Measurements from ENCODE around the gene DOK6. TPM values are rescaled to one million over a fixed set of nuclear protein-coding genes. Genes with fewer than 3 reads are reported as not detected.

The DOK6 gene
- total and polyA plus RNA-seq, 10 of the 15 experiments (the other 5 are each of a cell fraction or from before 2014, with no cell fraction given), result 0.01 to 0.09 (median 0.04) TPM; not detected in 4

DNA sequence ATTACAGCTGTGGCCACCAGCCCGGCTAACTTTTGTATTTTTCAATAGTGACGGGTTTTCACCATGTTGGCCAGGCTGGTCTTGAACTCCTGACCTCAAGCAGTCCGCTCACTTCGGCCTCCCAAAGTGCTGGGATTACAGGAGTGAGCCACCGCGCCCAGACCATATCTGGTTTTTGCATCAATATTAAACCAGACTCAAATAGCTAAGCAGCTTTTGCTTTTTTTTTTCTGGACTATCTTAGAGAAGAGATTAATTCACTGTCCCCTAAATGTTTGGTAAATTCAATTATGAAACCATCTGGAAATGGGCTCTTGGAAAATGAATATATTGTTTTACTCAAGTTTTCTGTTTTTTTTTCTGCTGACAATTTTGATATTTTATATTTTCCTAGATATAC is 183.7 kb downstream of the DOK6 start:
- Histone ChIP-seq H3K27ac (ENCODE audit: control insufficient read depth, insufficient read depth) (no peak overlapping the region), H3K36me3 (ENCODE audit: control insufficient read depth in 2 of 2, insufficient read depth in 2 of 2, low read length in 1 of 2) (no peaks in the 10 kb centered on the region), H3K9ac (ENCODE audit: control insufficient read depth, insufficient read depth, low read length) (no peak overlapping the region), H3K4me1 (ENCODE audit: control insufficient read depth, insufficient read depth, low read length) (no peaks in the 10 kb centered on the region), H3K4me3 (no peak overlapping the region), H3K9me3 (replicated peaks; ENCODE audit: control insufficient read depth, insufficient read depth, low read length) (no peaks in the 10 kb centered on the region), H3K4me2 (ENCODE audit: control insufficient read depth, insufficient read depth) (no peak overlapping the region), H2AFZ (ENCODE audit: control insufficient read depth, low read depth, low read length) (no peak overlapping the region), H3K79me2 (ENCODE audit: control insufficient read depth, insufficient read depth, low read length) (no peaks in the 10 kb centered on the region), H4K20me1 (ENCODE audit: control insufficient read depth, insufficient read depth) (no peaks in the 10 kb centered on the region), H3K27me3 (replicated peaks in 1 of 2; ENCODE audit: control insufficient read depth in 2 of 2, insufficient read depth in 2 of 2, low read length in 1 of 2) (no peaks in the 10 kb centered on the region)
- CTCF ChIA-PET, result interaction anchor here (0.9 kb wide), 1 partner anchor 501 kb away, joined by 4 read pairs; no protein-coding TSS in a partner anchor
- WGBS (ENCODE audit: insufficient coverage, insufficient replicate concordance, low lambda C conversion rate, missing lambda C conversion rate), result 55% methylated on average over 6 of the region's 6 CpGs
- BruUV-seq (replicated peaks), result no TSS peak
- no peak for FAIRE-seq
- intact Hi-C loops (cut with micrococcal nuclease; ENCODE audit: unreplicated experiment) (no loop called here), in situ Hi-C loops (cut with MboI) (no loop called here)
- no peak for DNase-seq (ENCODE audit: low read depth, low spot score)
- TF ChIP-seq PAX8 (IDR thresholded peaks at IDR 0.05), result no peak
- no peak for TF ChIP-seq MYB (IDR thresholded peaks at IDR 0.05; ENCODE audit: borderline replicate concordance, low read depth, low read length)
- TF ChIP-seq POLR2A (IDR thresholded peaks at IDR 0.05; ENCODE audit: low read depth, low read length), result no peak
- TF ChIP-seq CHD1 (IDR thresholded peaks at IDR 0.05; ENCODE audit: low read depth, low read length), result no peak
- no peak for TF ChIP-seq SMAD5 (IDR thresholded peaks at IDR 0.05; ENCODE audit: low read depth)
- no peak for TF ChIP-seq NR2C2 (IDR thresholded peaks at IDR 0.05; ENCODE audit: borderline replicate concordance, control insufficient read depth, insufficient read length, low read depth)
- TF ChIP-seq CEBPB (IDR thresholded peaks at IDR 0.05; ENCODE audit: borderline replicate concordance in 1 of 2, low read depth in 2 of 2, low read length in 2 of 2), result no peak
- TF ChIP-seq FOXM1 (IDR thresholded peaks at IDR 0.05; ENCODE audit: low read depth, low read length), result no peak
- ATAC-seq, result no peak
- POLR2A ChIA-PET, result no interaction called here
- SMC1A ChIA-PET (ENCODE audit: uncharacterized antibody, unreplicated experiment), result no interaction called here
- RAD21 ChIA-PET (ENCODE audit: unreplicated experiment), result no interaction called here

DNA sequence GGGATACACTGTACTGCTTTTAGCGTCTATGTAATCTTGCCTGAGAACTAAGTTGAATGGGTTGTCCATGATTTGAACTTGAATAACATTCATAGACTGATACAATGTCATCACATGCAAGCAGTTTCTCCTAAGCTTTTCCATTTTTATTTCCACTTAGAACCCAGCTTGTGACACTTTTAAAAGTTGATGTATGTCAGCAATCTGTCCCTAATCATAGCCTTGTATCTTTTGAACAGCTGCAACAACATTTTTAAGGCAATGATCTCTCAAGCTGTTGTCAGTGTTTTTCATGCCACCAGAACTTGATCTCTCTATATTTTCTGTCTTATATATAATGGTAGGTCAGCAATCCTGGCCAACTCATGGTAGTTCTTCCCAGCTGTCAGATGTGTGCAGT is 185.0 kb downstream of the DOK6 start:
- no peak overlapping the region for H3K4me3 ChIP-seq
- H3K27ac ChIP-seq (ENCODE audit: control insufficient read depth, insufficient read depth), result no peak overlapping the region
- no peak for ATAC-seq
- H4K20me1 ChIP-seq (ENCODE audit: control insufficient read depth, insufficient read depth), result no peaks in the 10 kb centered on the region
- no peak overlapping the region for H3K4me2 ChIP-seq (ENCODE audit: control insufficient read depth, insufficient read depth)
- no peaks in the 10 kb centered on the region for H3K4me1 ChIP-seq (ENCODE audit: control insufficient read depth, insufficient read depth, low read length)
- H3K27me3 ChIP-seq (replicated peaks in 1 of 2; ENCODE audit: control insufficient read depth in 2 of 2, insufficient read depth in 2 of 2, low read length in 1 of 2), result no peaks in the 10 kb centered on the region
- H3K36me3 ChIP-seq (ENCODE audit: control insufficient read depth in 2 of 2, insufficient read depth in 2 of 2, low read length in 1 of 2), result no peaks in the 10 kb centered on the region
- BruUV-seq (replicated peaks), result no TSS peak
- FAIRE-seq, result no peak
- H3K9me3 ChIP-seq (replicated peaks; ENCODE audit: control insufficient read depth, insufficient read depth, low read length), result no peaks in the 10 kb centered on the region
- WGBS (ENCODE audit: insufficient coverage, insufficient replicate concordance, low lambda C conversion rate, missing lambda C conversion rate), result 29% methylated on average over 1 of the region's 1 CpG
- CTCF ChIA-PET, result no interaction called here
- no peak overlapping the region for H2AFZ ChIP-seq (ENCODE audit: control insufficient read depth, low read depth, low read length)
- H3K79me2 ChIP-seq (ENCODE audit: control insufficient read depth, insufficient read depth, low read length), result no peaks in the 10 kb centered on the region
- RAD21 ChIA-PET (ENCODE audit: unreplicated experiment), result no interaction called here
- SMC1A ChIA-PET (ENCODE audit: uncharacterized antibody, unreplicated experiment), result interaction anchor here (0.9 kb wide), 1 partner anchor 333 kb away, joined by 3 read pairs; no protein-coding TSS in a partner anchor
- intact Hi-C loops (cut with micrococcal nuclease; ENCODE audit: unreplicated experiment), result no loop called here
- DNase-seq (ENCODE audit: low read depth, low spot score), result no peak
- no peak overlapping the region for H3K9ac ChIP-seq (ENCODE audit: control insufficient read depth, insufficient read depth, low read length)
- in situ Hi-C loops (cut with MboI), result no loop called here
- POLR2A ChIA-PET, result no interaction called here
- TF ChIP-seq POU2F2 (IDR thresholded peaks at IDR 0.05; ENCODE audit: borderline replicate concordance, low read depth, low read length) (no peak), RCOR1 (conservative IDR thresholded peaks at IDR 0.05; ENCODE audit: low read depth, low read length) (no peak), TCF12 (IDR thresholded peaks at IDR 0.05; ENCODE audit: low read depth, low read length) (no peak), YY1 (IDR thresholded peaks at IDR 0.05; ENCODE audit: low read depth, low read length) (no peak), JUND (IDR thresholded peaks at IDR 0.05; ENCODE audit: low read depth, low read length) (no peak), MYC (IDR thresholded peaks at IDR 0.05; ENCODE audit: insufficient read depth, insufficient read length, insufficient replicate concordance, low read length, severe bottlenecking) (no peak), EP300 (IDR thresholded peaks at IDR 0.05; ENCODE audit: borderline replicate concordance in 1 of 2, control insufficient read depth in 1 of 2, low read depth in 2 of 2, low read length in 2 of 2) (no peak), ZNF384 (IDR thresholded peaks at IDR 0.05; ENCODE audit: borderline replicate concordance, low read depth, low read length) (no peak), TCF3 (IDR thresholded peaks at IDR 0.05; ENCODE audit: borderline replicate concordance, insufficient read depth, low read depth, low read length) (no peak)
- TF ChIP-seq, protein P1, sequence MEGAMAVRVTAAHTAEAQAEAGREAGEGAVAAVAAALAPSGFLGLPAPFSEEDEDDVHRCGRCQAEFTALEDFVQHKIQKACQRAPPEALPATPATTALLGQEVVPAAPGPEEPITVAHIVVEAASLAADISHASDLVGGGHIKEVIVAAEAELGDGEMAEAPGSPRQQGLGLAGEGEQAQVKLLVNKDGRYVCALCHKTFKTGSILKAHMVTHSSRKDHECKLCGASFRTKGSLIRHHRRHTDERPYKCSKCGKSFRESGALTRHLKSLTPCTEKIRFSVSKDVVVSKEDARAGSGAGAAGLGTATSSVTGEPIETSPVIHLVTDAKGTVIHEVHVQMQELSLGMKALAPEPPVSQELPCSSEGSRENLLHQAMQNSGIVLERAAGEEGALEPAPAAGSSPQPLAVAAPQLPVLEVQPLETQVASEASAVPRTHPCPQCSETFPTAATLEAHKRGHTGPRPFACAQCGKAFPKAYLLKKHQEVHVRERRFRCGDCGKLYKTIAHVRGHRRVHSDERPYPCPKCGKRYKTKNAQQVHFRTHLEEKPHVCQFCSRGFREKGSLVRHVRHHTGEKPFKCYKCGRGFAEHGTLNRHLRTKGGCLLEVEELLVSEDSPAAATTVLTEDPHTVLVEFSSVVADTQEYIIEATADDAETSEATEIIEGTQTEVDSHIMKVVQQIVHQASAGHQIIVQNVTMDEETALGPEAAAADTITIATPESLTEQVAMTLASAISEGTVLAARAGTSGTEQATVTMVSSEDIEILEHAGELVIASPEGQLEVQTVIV (IDR thresholded peaks at IDR 0.05; ENCODE audit: borderline replicate concordance, partially characterized antibody), result no peak
